ENCODE measurements around the gene CTBP1. TPM values are rescaled to one million over a fixed set of nuclear protein-coding genes. Genes with fewer than 3 reads are reported as not detected.
A peak's percentile ranks its signal among the peaks of the same experiment; 100 is the strongest.

The CTBP1 gene
- total and polyA plus RNA-seq, 2 donors = 98.2 to 188 TPM

DNA sequence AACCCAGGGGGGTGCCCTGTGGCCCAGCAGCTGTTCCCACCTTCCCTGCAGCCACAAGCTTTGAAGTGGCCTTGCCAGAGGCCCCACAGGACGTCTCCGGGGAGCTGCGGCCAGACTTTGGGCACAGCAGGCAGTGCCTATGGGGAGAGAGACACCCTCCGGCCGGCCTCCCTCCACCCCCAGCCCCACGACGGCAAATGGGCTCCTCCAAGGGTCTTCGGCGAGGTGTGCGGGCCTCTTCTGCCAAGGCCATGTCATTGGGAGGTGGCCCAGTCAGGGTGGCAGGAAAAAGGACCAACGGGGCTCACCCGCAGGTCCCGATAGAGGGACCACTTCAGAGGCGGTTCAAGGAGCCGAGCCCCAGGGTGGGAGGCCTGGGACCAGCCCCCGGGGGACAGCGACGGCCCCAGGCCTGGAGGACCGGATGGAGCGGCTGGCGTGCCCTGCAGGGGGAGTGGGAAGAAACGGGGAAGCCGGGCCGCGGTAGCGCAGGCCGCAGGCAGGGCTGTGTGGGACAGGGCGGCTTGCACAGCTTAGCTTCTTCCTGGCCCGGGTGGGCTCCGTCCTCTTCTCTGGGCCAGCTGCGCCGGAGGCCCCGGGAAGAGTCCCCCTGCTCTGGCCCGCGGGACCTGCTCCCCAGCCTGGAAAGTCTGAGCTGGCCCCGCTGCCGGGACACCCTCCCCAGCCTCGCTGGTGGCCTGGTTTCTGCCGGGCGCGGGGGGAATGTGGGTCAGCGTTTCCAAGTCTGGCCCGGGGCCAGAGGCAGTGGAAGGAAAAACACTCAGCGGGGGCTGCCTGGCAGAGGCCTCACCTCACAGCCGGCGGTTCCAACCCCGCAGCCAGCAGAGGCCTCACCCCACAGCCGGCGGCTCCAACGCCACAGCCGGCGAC lies 54.7 kb downstream of the CTBP1 start:
- Histone ChIP-seq H3K36me3 (ENCODE audit: control insufficient read depth in 2 of 2, insufficient read depth in 2 of 2, low read length in 1 of 2) (peaks cover 0 to 4% of the 10 kb centered on the region in 2 donors), H3K9me3 (ENCODE audit: control insufficient read depth in 2 of 2, insufficient read depth in 1 of 2, low read length in 1 of 2) (peaks cover 0 to 4% of the 10 kb centered on the region in 2 donors), H3K4me3 (ENCODE audit: low read length in 2 of 2) (no peak overlapping the region), H3K27me3 (ENCODE audit: control insufficient read depth in 2 of 2, insufficient read depth in 1 of 2, low read length in 1 of 2) (no peaks in the 10 kb centered on the region), H3K4me1 (ENCODE audit: control insufficient read depth in 2 of 2, insufficient read depth in 2 of 2, low read length in 2 of 2) (no peaks in the 10 kb centered on the region), H3K27ac (ENCODE audit: low read depth in 1 of 2, low read length in 1 of 2) (no peak overlapping the region)
- no peak for DNase-seq (ENCODE audit: low read depth in 6 of 9, low spot score in 9 of 9)
- WGBS = 95% methylated on average over 52 of the region's 52 CpGs

DNA sequence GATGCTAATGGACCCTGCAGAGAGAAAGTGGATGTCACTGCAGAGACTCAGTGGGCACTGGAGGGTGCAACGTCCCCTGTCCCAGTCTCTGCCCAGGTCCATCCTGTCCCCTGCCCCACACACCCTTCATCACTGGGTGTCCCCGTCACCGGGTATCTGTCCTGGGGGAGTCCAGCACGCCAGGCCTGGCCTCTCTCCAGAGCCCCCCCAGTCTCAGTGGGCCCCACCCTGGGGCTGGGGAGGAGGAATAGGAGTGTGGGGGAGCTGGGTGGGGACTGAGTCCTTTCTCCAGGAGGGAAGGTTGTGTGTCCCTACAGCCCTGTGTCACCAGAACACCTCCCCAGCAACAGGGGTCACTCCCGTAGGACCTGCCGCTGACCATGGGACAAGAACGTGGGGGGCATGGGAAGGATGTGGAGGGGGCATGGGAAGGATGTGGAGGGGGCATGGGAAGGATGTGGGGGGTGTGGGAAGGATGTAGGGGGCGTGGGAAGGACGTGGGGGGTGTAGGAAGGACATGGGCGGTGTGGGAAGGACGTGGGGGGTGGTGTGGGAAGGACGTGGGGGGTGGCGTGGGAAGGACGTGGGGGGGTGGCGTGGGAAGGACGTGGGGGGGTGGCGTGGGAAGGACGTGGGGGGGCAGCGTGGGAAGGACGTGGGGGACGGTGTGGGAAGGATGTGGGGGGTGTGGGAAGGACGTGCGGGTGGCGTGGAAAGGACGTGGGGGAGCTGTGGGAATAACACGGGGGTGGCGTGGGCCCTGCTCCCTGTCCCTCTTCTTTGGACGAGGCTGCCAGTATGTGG lies 55.5 kb downstream of the CTBP1 start:
- H3K4me1 ChIP-seq (ENCODE audit: control insufficient read depth in 2 of 2, insufficient read depth in 2 of 2, low read length in 2 of 2) = no peaks in the 10 kb centered on the region
- H3K9me3 ChIP-seq (ENCODE audit: control insufficient read depth in 2 of 2, insufficient read depth in 1 of 2, low read length in 1 of 2) = peaks cover 0 to 4% of the 10 kb centered on the region in 2 donors
- H3K27ac ChIP-seq (ENCODE audit: low read depth in 1 of 2, low read length in 1 of 2) = no peak overlapping the region
- 79% methylated on average over 28 of the region's 28 CpGs for WGBS
- H3K27me3 ChIP-seq (ENCODE audit: control insufficient read depth in 2 of 2, insufficient read depth in 1 of 2, low read length in 1 of 2) = no peaks in the 10 kb centered on the region
- peaks cover 0 to 4% of the 10 kb centered on the region in 2 donors for H3K36me3 ChIP-seq (ENCODE audit: control insufficient read depth in 2 of 2, insufficient read depth in 2 of 2, low read length in 1 of 2)
- no peak overlapping the region for H3K4me3 ChIP-seq (ENCODE audit: low read length in 2 of 2)
- no peak for DNase-seq (ENCODE audit: low read depth in 6 of 9, low spot score in 9 of 9)

DNA sequence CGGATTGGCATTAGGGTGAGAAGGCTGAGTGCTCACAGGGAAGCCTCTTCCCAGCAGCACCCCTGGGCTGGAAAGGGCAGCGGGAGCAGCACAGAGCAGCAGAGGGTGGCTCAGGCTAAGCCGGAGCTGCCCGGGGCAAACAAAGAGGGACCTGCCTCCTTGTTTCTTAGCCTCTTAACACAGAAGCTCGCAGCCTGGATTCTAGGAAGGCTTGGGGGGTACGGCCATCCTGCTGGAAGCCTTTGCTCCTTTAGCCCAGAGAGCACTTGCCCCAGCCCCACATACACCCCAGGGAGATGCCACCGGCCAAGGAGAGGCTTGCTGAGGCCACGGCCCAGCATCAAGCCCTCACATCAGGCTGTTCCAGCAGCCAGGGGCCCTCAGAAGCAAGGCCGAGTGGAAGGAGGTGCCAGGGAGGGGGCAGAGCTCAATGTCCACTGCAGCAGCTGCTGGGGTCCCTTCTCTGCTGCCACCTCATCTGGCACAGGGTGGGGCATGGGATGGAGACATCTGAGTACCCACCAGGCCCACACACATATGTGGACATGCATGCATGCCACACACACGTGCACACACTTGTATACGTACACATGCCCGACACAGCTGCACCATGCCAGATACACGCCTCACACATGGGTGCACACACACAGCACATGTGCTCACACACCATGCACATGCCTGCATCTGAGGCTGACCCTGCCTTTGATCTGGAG lies 56.3 kb downstream of the CTBP1 start:
- DNase-seq (ENCODE audit: low read depth in 6 of 9, low spot score in 9 of 9) = no peak
- no peak overlapping the region for H3K4me3 ChIP-seq (ENCODE audit: low read length in 2 of 2)
- H3K27ac ChIP-seq (ENCODE audit: low read depth in 1 of 2, low read length in 1 of 2) = no peak overlapping the region
- H3K4me1 ChIP-seq (ENCODE audit: control insufficient read depth in 2 of 2, insufficient read depth in 2 of 2, low read length in 2 of 2) = no peaks in the 10 kb centered on the region
- peaks cover 0 to 4% of the 10 kb centered on the region in 2 donors for H3K9me3 ChIP-seq (ENCODE audit: control insufficient read depth in 2 of 2, insufficient read depth in 1 of 2, low read length in 1 of 2)
- WGBS = 96% methylated on average over 13 of the region's 13 CpGs
- peaks cover 0 to 4% of the 10 kb centered on the region in 2 donors for H3K36me3 ChIP-seq (ENCODE audit: control insufficient read depth in 2 of 2, insufficient read depth in 2 of 2, low read length in 1 of 2)
- H3K27me3 ChIP-seq (ENCODE audit: control insufficient read depth in 2 of 2, insufficient read depth in 1 of 2, low read length in 1 of 2) = no peaks in the 10 kb centered on the region

GRCh38 chr4:1192091-1192492 lies 56.8 kb downstream of the CTBP1 start:
- peaks cover 0 to 4% of the 10 kb centered on the region in 2 donors for H3K9me3 ChIP-seq (ENCODE audit: control insufficient read depth in 2 of 2, insufficient read depth in 1 of 2, low read length in 1 of 2)
- no peak for DNase-seq (ENCODE audit: low read depth in 6 of 9, low spot score in 9 of 9)
- no peaks in the 10 kb centered on the region for H3K4me1 ChIP-seq (ENCODE audit: control insufficient read depth in 2 of 2, insufficient read depth in 2 of 2, low read length in 2 of 2)
- no peak overlapping the region for H3K27ac ChIP-seq (ENCODE audit: low read depth in 1 of 2, low read length in 1 of 2)
- no peak overlapping the region for H3K4me3 ChIP-seq (ENCODE audit: low read length in 2 of 2)
- peaks cover 0 to 4% of the 10 kb centered on the region in 2 donors for H3K36me3 ChIP-seq (ENCODE audit: control insufficient read depth in 2 of 2, insufficient read depth in 2 of 2, low read length in 1 of 2)
- 98% methylated on average over 4 of the region's 4 CpGs for WGBS
- no peaks in the 10 kb centered on the region for H3K27me3 ChIP-seq (ENCODE audit: control insufficient read depth in 2 of 2, insufficient read depth in 1 of 2, low read length in 1 of 2)

GRCh38 chr4:1191621-1192020 lies 57.3 kb downstream of the CTBP1 start:
- peaks cover 0 to 4% of the 10 kb centered on the region in 2 donors for H3K9me3 ChIP-seq (ENCODE audit: control insufficient read depth in 2 of 2, insufficient read depth in 1 of 2, low read length in 1 of 2)
- no peak overlapping the region for H3K27ac ChIP-seq (ENCODE audit: low read depth in 1 of 2, low read length in 1 of 2)
- peaks cover 0 to 2% of the 10 kb centered on the region in 2 donors for H3K36me3 ChIP-seq (ENCODE audit: control insufficient read depth in 2 of 2, insufficient read depth in 2 of 2, low read length in 1 of 2)
- H3K27me3 ChIP-seq (ENCODE audit: control insufficient read depth in 2 of 2, insufficient read depth in 1 of 2, low read length in 1 of 2) = no peaks in the 10 kb centered on the region
- no peaks in the 10 kb centered on the region for H3K4me1 ChIP-seq (ENCODE audit: control insufficient read depth in 2 of 2, insufficient read depth in 2 of 2, low read length in 2 of 2)
- no peak for DNase-seq (ENCODE audit: low read depth in 6 of 9, low spot score in 9 of 9)
- no peak overlapping the region for H3K4me3 ChIP-seq (ENCODE audit: low read length in 2 of 2)
- WGBS = 89% methylated on average over 5 of the region's 5 CpGs

- no peaks in the 10 kb centered on the region for H3K36me3 ChIP-seq (ENCODE audit: control insufficient read depth in 2 of 2, insufficient read depth in 2 of 2, low read length in 1 of 2)
- peaks cover 0 to 5% of the 10 kb centered on the region in 2 donors for H3K4me1 ChIP-seq (ENCODE audit: control insufficient read depth in 2 of 2, insufficient read depth in 2 of 2, low read length in 2 of 2)
- no peak for DNase-seq (ENCODE audit: low read depth in 6 of 9, low spot score in 9 of 9)
- 41% methylated on average over 1 of the region's 1 CpG for WGBS
- H3K4me3 ChIP-seq (ENCODE audit: low read length in 2 of 2) = no peak overlapping the region
- H3K27me3 ChIP-seq (ENCODE audit: control insufficient read depth in 2 of 2, insufficient read depth in 1 of 2, low read length in 1 of 2) = no peaks in the 10 kb centered on the region
- H3K27ac ChIP-seq (ENCODE audit: low read depth in 1 of 2, low read length in 1 of 2) = no peak overlapping the region
- peaks cover 0 to 4% of the 10 kb centered on the region in 2 donors for H3K9me3 ChIP-seq (ENCODE audit: control insufficient read depth in 2 of 2, insufficient read depth in 1 of 2, low read length in 1 of 2)
Measured at GRCh38 chr4:1187182-1187581, 61.7 kb downstream of the CTBP1 start.

DNA sequence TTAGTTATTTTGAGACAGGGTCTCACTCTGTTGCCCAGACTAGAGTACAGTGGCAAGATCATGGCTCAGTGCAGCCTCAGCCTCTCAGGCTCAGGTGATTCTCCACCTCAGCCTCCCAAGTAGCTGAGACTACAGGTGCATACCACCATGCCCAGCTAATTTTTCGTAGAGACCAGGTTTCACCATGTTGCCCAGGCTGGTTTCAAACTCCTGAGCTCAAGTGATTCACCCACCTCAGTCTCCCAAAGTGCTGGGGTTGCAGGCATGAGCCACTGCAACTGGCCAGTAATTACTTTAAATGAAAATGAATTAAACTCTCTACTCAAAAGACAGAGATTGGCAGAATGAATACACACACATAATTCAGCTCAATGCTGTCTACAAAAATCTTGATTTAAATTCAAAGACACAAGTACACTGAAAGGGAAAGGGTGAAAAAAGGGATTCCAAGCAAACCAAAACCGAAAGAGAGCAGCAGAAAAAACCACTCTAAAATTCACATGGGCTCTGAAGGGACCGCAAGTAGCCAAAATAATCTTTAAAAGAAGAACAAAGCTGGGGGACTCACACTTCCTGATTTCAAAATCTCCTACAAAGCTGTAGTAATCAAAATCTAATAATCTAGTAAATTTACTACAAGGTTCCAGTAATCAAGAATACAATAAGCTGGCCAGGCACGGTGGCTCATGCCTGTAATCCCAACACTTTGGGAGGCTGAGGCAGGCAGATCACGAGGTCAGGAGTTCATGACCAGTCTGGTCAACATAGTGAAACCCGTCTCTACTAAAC lies 64.8 kb downstream of the CTBP1 start:
- Histone ChIP-seq H3K27me3 (ENCODE audit: control insufficient read depth in 2 of 2, insufficient read depth in 1 of 2, low read length in 1 of 2) (no peaks in the 10 kb centered on the region), H3K4me1 (ENCODE audit: control insufficient read depth in 2 of 2, insufficient read depth in 2 of 2, low read length in 2 of 2) (peaks cover 0 to 5% of the 10 kb centered on the region in 2 donors), H3K27ac (ENCODE audit: low read depth in 1 of 2, low read length in 1 of 2) (no peak overlapping the region), H3K4me3 (ENCODE audit: low read length in 2 of 2) (no peak overlapping the region), H3K36me3 (ENCODE audit: control insufficient read depth in 2 of 2, insufficient read depth in 2 of 2, low read length in 1 of 2) (no peaks in the 10 kb centered on the region), H3K9me3 (ENCODE audit: control insufficient read depth in 2 of 2, insufficient read depth in 1 of 2, low read length in 1 of 2) (peaks cover 1 to 3% of the 10 kb centered on the region in 2 donors)
- 65% methylated on average over 6 of the region's 6 CpGs for WGBS
- peak in 1 of 9 donors; percentile 33 for DNase-seq (ENCODE audit: low read depth in 6 of 9, low spot score in 9 of 9)

DNA sequence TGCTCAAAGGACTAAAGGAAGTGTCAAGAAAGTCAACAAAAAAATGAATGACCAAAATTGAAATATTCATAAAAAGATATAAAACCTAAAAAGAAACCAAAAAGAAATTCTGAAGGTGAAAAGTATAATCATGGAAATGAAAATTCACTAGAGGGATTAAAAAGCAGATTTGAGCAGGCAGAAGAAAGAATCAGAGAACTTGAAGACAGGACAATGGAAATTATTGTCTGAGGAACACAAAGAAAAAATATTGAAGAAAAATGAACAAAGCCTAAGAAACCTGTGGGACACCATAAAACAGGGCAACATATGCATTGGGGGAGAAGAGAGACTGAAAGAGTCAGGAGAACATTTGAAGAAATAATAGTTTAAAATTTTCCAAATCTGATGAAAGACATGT lies 66.6 kb downstream of the CTBP1 start:
- H3K9me3 ChIP-seq (ENCODE audit: control insufficient read depth in 2 of 2, insufficient read depth in 1 of 2, low read length in 1 of 2) = peaks cover 3% of the 10 kb centered on the region in 2 donors
- DNase-seq (ENCODE audit: low read depth in 6 of 9, low spot score in 9 of 9) = no peak
- H3K27ac ChIP-seq (ENCODE audit: low read depth in 1 of 2, low read length in 1 of 2) = no peak overlapping the region
- no peaks in the 10 kb centered on the region for H3K36me3 ChIP-seq (ENCODE audit: control insufficient read depth in 2 of 2, insufficient read depth in 2 of 2, low read length in 1 of 2)
- peaks cover 0 to 5% of the 10 kb centered on the region in 2 donors for H3K4me1 ChIP-seq (ENCODE audit: control insufficient read depth in 2 of 2, insufficient read depth in 2 of 2, low read length in 2 of 2)
- H3K27me3 ChIP-seq (ENCODE audit: control insufficient read depth in 2 of 2, insufficient read depth in 1 of 2, low read length in 1 of 2) = no peaks in the 10 kb centered on the region
- no peak overlapping the region for H3K4me3 ChIP-seq (ENCODE audit: low read length in 2 of 2)
